ENCODE results near the gene MAP7D3. TPM values are rescaled to one million over a fixed set of nuclear protein-coding genes. Genes with fewer than 3 reads are reported as not detected.
"Not testable (repeated sequence)": the region's sequence is repeated elsewhere in the genome, so short reads cannot be mapped to it uniquely, and the experiment has no call there.

The MAP7D3 gene
- total RNA-seq (10 to 100 TPM; 38.2 to 44.0 TPM), polyA plus RNA-seq (ENCODE audit: insufficient read depth, low read depth, low replicate concordance) (14.7 TPM)
- long read RNA-seq, donor 1, full-length matches to known transcripts, result 3 of 9 reads
- long read RNA-seq, donor 1, partial matches to known transcripts, result 6 of 9 reads
- long read RNA-seq, donor 1, other reads (novel, unspliced or antisense), result 0 of 9 reads
- long read RNA-seq, donor 2, full-length matches to known transcripts, result 1 of 1 reads
- long read RNA-seq, donor 2, partial matches to known transcripts, result 0 of 1 reads
- long read RNA-seq, donor 2, other reads (novel, unspliced or antisense), result 0 of 1 reads

GRCh38 chrX:136251041-136251991, at the start of gene MAP7D3:
Gene MAP7D3 (minus strand): TSS chrX:136251400. CDS start chrX:136251358, 42 bp downstream.
- peak within 1 kb of the TSS; percentile 68 to 76 for H3K4me3 ChIP-seq
- intact Hi-C loops (cut with DNase I; ENCODE audit: low total_unique reads), result no loop called here
- H3K27ac ChIP-seq, result peak within 1 kb of the TSS; percentile 74 to 77
- H3K4me1 ChIP-seq, result no peaks in the 10 kb centered on the region
- 9 to 13% methylated on average over 7 of the region's 73 CpGs for WGBS, 2 donors
- H3K36me3 ChIP-seq (ENCODE audit: low read depth, missing control alignments), result no peaks in the 10 kb centered on the region
- DNase-seq, result peak; percentile 70
- no peaks in the 10 kb centered on the region for H3K9me3 ChIP-seq
- no peaks in the 10 kb centered on the region for H3K27me3 ChIP-seq
- TF ChIP-seq POLR2A (IDR thresholded peaks at IDR 0.05), result no peak
- TF ChIP-seq CTCF (IDR thresholded peaks at IDR 0.05), result no peak

DNA sequence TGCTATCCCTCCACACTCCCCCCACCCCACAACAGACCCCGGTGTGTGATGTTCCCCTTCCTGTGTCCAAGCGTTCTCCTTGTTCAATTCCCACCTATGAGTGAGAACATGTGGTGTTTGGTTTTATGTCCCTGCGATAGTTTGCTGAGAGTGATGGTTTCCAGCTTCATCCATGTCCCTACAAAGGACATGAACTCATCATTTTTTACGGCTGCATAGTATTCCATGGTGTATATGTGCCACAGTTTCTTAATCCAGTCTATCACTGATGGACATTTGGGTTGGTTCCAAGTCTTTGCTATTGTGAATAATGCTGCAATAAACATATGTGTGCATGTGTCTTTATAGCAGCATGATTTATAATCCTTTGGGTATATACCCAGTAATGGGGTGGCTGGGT, 49.5 kb upstream of the MAP7D3 start, which contains the start of gene ADGRG4:
Gene ADGRG4, plus strand, starts transcription at position 243 of the 400 bp plus-strand sequence. CDS start 7,815 bp downstream, outside the sequence.
- 62 to 83% methylated on average over 4 of the region's 4 CpGs for WGBS, 2 donors
- DNase-seq; H3K4me3 ChIP-seq; H3K4me1 ChIP-seq; intact Hi-C loops (cut with DNase I; ENCODE audit: low total_unique reads); H3K27ac ChIP-seq; H3K36me3 ChIP-seq (ENCODE audit: low read depth, missing control alignments); H3K9me3 ChIP-seq; H3K27me3 ChIP-seq: not testable (repeated sequence)

DNA sequence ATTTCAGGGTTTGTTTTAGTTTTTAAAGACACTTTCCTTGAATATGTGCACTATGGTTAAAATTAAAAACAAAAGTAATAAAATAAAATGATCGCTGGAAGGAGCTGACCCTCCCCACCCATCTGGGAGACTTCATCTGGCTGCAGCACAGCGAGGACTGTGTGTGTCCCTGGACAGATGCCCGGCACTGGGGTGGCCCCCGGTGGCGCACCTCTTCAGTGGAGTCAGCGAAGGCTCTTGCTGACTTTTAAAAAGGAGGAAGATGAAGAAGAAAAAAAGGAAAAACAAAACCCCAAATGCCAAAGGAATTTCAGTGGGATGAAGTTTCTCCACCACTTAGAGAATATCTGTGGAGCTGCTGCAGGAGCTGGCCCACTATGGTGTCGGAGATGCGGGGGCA, 44.2 kb upstream of the MAP7D3 start:
- 42 to 68% methylated on average over 8 of the region's 8 CpGs for WGBS, 2 donors
- no peak overlapping the region for H3K4me3 ChIP-seq
- H3K9me3 ChIP-seq, result no peaks in the 10 kb centered on the region
- H3K36me3 ChIP-seq (ENCODE audit: low read depth, missing control alignments), result no peaks in the 10 kb centered on the region
- no peak for TF ChIP-seq POLR2A (IDR thresholded peaks at IDR 0.05)
- no peak for TF ChIP-seq CTCF (IDR thresholded peaks at IDR 0.05)
- H3K27ac ChIP-seq, result no peak overlapping the region
- no peaks in the 10 kb centered on the region for H3K4me1 ChIP-seq
- peak; percentile 19 for DNase-seq
- intact Hi-C loops (cut with DNase I; ENCODE audit: low total_unique reads), result no loop called here
- H3K27me3 ChIP-seq, result no peaks in the 10 kb centered on the region

DNA sequence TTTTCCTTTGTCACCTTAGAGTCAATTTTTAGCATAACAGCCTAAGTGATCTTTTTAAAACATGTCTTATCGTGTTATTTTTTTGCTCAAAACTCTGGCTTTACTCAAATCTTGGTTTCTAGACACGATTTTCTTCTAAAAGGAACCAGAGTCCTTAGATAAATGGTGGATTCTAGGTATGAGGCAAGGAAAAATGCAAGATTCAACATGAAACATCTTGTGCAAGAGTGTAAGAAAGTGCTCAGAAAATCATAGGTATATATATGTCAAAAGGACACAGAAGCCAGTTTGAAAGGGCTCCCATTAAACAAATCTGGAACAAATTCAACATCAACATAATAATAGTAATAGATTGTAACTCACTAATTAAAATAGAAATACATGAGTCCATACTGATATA, 41.5 kb upstream of the MAP7D3 start:
- WGBS, 2 donors, result 76 to 88% methylated on average over 2 of the region's 2 CpGs
- intact Hi-C loops (cut with DNase I; ENCODE audit: low total_unique reads), result no loop called here

More for the DNA sequence above, 41.5 kb upstream of the MAP7D3 start:
- no peak for DNase-seq
- Histone ChIP-seq H3K4me1 (no peaks in the 10 kb centered on the region), H3K27me3 (no peaks in the 10 kb centered on the region), H3K9me3 (no peaks in the 10 kb centered on the region), H3K27ac (no peak overlapping the region), H3K4me3 (no peak overlapping the region), H3K36me3 (ENCODE audit: low read depth, missing control alignments) (no peaks in the 10 kb centered on the region)
- TF ChIP-seq CTCF (IDR thresholded peaks at IDR 0.05), result no peak
- TF ChIP-seq POLR2A (IDR thresholded peaks at IDR 0.05), result no peak
